ENCODE measurements around the gene STK33.

The STK33 gene

DNA sequence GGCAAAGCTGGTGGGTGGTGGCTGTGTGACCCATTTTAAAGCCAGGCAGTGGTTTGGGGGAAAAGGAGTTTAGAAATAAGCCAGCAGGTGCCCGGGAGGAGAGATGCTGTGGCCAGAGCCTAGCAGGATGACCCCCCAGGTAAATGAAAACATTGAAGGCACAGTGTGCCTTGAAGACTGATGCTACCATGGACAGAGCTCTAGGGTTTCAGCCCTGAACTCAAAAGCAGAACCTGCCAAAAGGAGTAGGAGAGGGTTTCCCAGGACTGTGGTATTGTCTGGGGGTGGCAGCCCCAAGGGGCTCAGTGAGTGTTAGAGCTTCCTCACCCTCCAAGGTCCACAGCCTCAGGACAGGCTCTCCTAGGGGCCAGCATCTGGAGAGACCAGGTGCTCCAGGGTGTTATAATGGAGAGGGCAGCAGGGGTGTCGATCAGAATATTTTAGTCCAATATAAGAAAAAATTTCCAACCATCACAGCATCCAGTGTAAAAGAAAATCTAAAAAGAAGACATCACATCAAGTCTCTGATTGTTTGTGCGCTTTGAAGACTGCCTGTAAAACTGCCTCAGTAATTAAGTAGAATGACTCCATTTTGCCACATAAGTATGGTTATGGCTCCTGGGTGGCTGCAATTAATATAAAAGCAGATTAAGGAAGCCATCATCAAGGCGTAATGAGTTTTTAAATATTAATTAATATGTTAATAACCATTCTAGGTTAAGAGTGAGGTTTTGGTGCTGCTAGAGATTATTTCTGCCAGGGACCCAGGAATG lies 241.7 kb downstream of the STK33 start:
- DNase-seq = no peak

GRCh38 chr11:8351223-8351622 lies 242.8 kb downstream of the STK33 start:
- no peak for DNase-seq

- DNase-seq = no peak
These were observed 246.1 kb downstream of the STK33 start for GRCh38 chr11:8347978-8348377.

- no peak for DNase-seq
These were observed 247.8 kb downstream of the STK33 start for GRCh38 chr11:8346157-8346755.

DNA sequence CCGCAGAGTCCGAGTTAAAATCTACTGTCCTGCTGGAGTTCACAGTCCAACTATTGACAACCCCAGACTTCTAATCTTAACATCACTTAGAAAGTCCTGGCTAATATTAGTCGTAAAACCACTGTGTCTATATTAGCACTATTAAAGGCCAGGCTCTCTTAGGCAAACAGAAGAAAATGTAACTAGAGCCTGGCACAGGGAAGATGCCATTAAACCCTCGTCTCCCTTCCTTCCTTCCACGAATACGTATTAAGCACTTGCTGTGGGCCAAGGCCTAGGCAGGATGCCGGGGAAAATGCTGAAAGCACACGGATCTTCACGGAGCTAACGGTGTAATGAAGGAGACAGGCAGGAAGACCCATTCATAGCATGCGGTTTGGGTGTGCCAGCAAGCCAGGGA lies 248.8 kb downstream of the STK33 start:
- DNase-seq = no peak

GRCh38 chr11:8344346-8344745 lies 249.7 kb downstream of the STK33 start:
- DNase-seq = no peak

DNA sequence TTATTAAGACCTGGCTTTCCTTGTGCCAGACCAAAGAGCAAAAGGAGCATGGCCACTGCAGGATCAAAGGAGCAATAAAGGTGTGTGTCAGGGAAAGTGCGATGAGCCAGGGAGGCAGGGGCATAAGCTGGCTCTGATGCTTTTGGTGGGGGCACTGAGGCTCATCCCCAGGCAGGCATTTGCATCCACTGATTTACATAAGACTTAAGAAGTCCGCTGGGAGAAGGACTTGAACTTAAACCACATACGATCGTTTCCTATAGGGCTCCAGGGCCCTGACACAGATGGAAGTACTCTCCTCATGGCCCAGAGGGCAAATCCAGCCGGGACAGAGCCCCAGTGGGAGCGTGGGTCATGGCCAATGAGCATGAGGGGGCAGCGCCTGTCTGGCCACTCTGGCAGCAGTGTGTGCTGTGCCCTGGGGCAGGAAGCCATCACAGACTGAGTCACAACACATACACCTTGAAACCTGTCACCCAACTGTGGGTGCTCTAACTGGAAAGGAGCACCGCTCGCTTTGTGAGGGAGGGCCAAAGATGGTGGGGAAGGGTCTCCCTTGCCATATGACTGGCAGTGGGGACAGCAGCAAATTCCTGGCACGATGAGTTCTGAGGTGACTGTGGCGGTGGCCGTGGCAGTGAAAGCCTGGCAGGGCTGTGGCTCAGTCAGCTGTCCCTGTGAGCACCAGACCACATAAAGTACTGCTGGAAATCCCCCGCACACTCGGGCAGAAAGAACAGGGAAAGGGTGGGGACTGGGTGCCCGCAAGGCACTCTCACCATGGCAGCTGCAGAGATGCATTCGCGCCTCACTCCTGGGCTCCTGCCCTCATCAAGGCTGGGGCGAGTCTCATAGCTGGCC lies 251.0 kb downstream of the STK33 start:
- no peak for DNase-seq

- no peak for DNase-seq
These were observed 252.0 kb downstream of the STK33 start for GRCh38 chr11:8341996-8342395.
